Thyroid gland (tissue), 4 donors: ENCODE measurements around the gene TSPAN32. TPM values are rescaled to one million over a fixed set of nuclear protein-coding genes. Genes with fewer than 3 reads are reported as not detected.

Experiments
- DNase-seq, 2 donors: peaks; one replicate each; pipeline ENCODE4 v3.0.0-alpha.2; 2019
- H3K27ac ChIP-seq, 3 donors: fragments of 200-600 bp; sonication (generic); 1 replicate in 2 of 3; 2 replicates in 1 of 3; pipeline ENCODE4 v1.5.1; 2016 to 2019; ENCODE audit warnings: mild to moderate bottlenecking in 1 of 3, moderate library complexity in 1 of 3
- H3K27me3 ChIP-seq: fragments of 200-600 bp; sonication (generic); one replicate; pipeline ENCODE4 v1.5.1; 2019
- H3K36me3 ChIP-seq, 2 donors: fragments of 200-600 bp; sonication (generic); one replicate each; pipeline ENCODE4 v1.5.1; 2016 to 2019
- H3K4me1 ChIP-seq, 2 donors: fragments of 200-600 bp; sonication (generic); one replicate each; pipeline ENCODE4 v1.5.1; 2017 to 2019
- H3K4me3 ChIP-seq, 3 donors: fragments of 200-600 bp; sonication (generic); replicated peaks in 1 of 3; 1 replicate in 2 of 3; 2 replicates in 1 of 3; pipeline ENCODE4 v1.5.1; 2016; ENCODE audit warnings: mild to moderate bottlenecking in 1 of 3
- H3K9me3 ChIP-seq: fragments of 200-600 bp; sonication (generic); one replicate; pipeline ENCODE4 v1.5.1; 2017
- CTCF ChIP-seq, 6 experiments: fragments of 200-600 bp in 3 of 6; fragments of 450-650 bp in 3 of 6; sonication (generic) in 3 of 6; IDR thresholded peaks; one replicate each; pipeline ENCODE4 v1.5.1; 2016 to 2019; ENCODE audit warnings: antibody characterized with exemption in 6 of 6, mild to moderate bottlenecking in 2 of 6, inconsistent platforms in 1 of 6, moderate library complexity in 1 of 6
- POLR2A ChIP-seq, 2 donors: fragments of 450-650 bp; IDR thresholded peaks; one replicate each; pipeline ENCODE4 v1.6.1; 2017; ENCODE audit warnings: antibody characterized with exemption in 2 of 2, mild to moderate bottlenecking in 2 of 2, moderate library complexity in 1 of 2
- WGBS, 2 donors: methylation state at CpG; one replicate each; pipeline ENCODE4 v1.1.5; 2017; 5-methylcytosine and 5-hydroxymethylcytosine counted together
- intact Hi-C: fragments of 100-400 bp; cut with DNase I; formaldehyde crosslinking; loops from one replicate; pipeline ENCODE4 v1.15.1; 2023
- total RNA-seq, 4 donors: library from RNA; depleted of rRNA; stranded (reverse); fragments of >200 nt; gene quantifications; one replicate each; pipeline ENCODE4 v1.2.3, GENCODE V29; 2016

Gene TSPAN32
- total RNA-seq, 4 donors from 2014 or later: 0.33 to 0.45 TPM; not detected in 2

GRCh38 chr11:2264366-2265053, 37.3 kb upstream of the TSPAN32 start:
- TF ChIP-seq CTCF (IDR thresholded peaks at IDR 0.05) (no peak), POLR2A (IDR thresholded peaks at IDR 0.05) (no peak)
- Histone ChIP-seq H3K4me3 (no peak overlapping the region), H3K9me3 (no peaks in the 10 kb centered on the region), H3K27ac (no peak overlapping the region), H3K4me1 (peaks cover 0 to 11% of the 10 kb centered on the region in 2 donors), H3K36me3 (no peaks in the 10 kb centered on the region), H3K27me3 (no peaks in the 10 kb centered on the region)
- DNase-seq: no peak
- intact Hi-C loops: no loop called here
- WGBS, 2 donors: 92 to 93% methylated on average over 22 of the region's 22 CpGs

- intact Hi-C loops: no loop called here
- H3K27me3 ChIP-seq: no peaks in the 10 kb centered on the region
- no peak overlapping the region for H3K4me3 ChIP-seq
- H3K36me3 ChIP-seq: no peaks in the 10 kb centered on the region
- no peak for DNase-seq
- WGBS, 2 donors: 68 to 74% methylated on average over 2 of the region's 2 CpGs
- H3K9me3 ChIP-seq: no peaks in the 10 kb centered on the region
- no peak overlapping the region for H3K27ac ChIP-seq
- TF ChIP-seq CTCF (IDR thresholded peaks at IDR 0.05): no peak
- peaks cover 1 to 20% of the 10 kb centered on the region in 2 donors for H3K4me1 ChIP-seq
Measured at GRCh38 chr11:2265396-2265795, 36.4 kb upstream of the TSPAN32 start.

GRCh38 chr11:2265854-2266585, 35.8 kb upstream of the TSPAN32 start:
- Histone ChIP-seq H3K27ac (no peak overlapping the region), H3K36me3 (no peaks in the 10 kb centered on the region)

GRCh38 chr11:2266586-2267305, 35.1 kb upstream of the TSPAN32 start:
- H3K4me3 ChIP-seq: no peak overlapping the region
- no peaks in the 10 kb centered on the region for H3K9me3 ChIP-seq
- peaks cover 7 to 28% of the 10 kb centered on the region in 2 donors for H3K4me1 ChIP-seq
- TF ChIP-seq POLR2A (IDR thresholded peaks at IDR 0.05): no peak
- TF ChIP-seq CTCF (IDR thresholded peaks at IDR 0.05): no peak
- no peak for DNase-seq
- 92 to 93% methylated on average over 24 of the region's 26 CpGs for WGBS, 2 donors
- H3K27me3 ChIP-seq: no peaks in the 10 kb centered on the region
- no peaks in the 10 kb centered on the region for H3K36me3 ChIP-seq
- H3K27ac ChIP-seq: no peak overlapping the region
- intact Hi-C loops: no loop called here

More at GRCh38 chr11:2265854-2266585, 35.8 kb upstream of the TSPAN32 start:
- H3K4me3 ChIP-seq: no peak overlapping the region
- H3K9me3 ChIP-seq: no peaks in the 10 kb centered on the region
- 80 to 82% methylated on average over 24 of the region's 24 CpGs for WGBS, 2 donors
- H3K4me1 ChIP-seq: peaks cover 7 to 26% of the 10 kb centered on the region in 2 donors
- intact Hi-C loops: no loop called here
- no peak for TF ChIP-seq CTCF (IDR thresholded peaks at IDR 0.05)
- no peak for TF ChIP-seq POLR2A (IDR thresholded peaks at IDR 0.05)
- DNase-seq: no peak
- H3K27me3 ChIP-seq: no peaks in the 10 kb centered on the region
